H9 (cell line): ENCODE results near the gene LAMC2. TPM values are rescaled to one million over a fixed set of nuclear protein-coding genes. Genes with fewer than 3 reads are reported as not detected.

Experiments used
- DNase-seq: peaks from one replicate; pipeline ENCODE4 v3.0.0-alpha.2; 2017
- H2AFZ ChIP-seq: one replicate; pipeline ENCODE4 v1.6.1; 2013; ENCODE audit warnings: mild to moderate bottlenecking, low read length, control low read depth, moderate library complexity
- H2AK5ac ChIP-seq: 2 replicates; pipeline ENCODE4 v1.6.1; 2013; ENCODE audit warnings: low read length, control low read depth, mixed read lengths; ENCODE audit not compliant: insufficient read length
- H2BK120ac ChIP-seq: one replicate; pipeline ENCODE4 v1.6.1; 2013; ENCODE audit warnings: low read depth, mild to moderate bottlenecking, low read length, control low read depth, inconsistent platforms; ENCODE audit not compliant: poor library complexity, severe bottlenecking
- H2BK12ac ChIP-seq: 2 replicates; pipeline ENCODE4 v1.6.1; 2013; ENCODE audit warnings: low read length, control low read depth, mixed read lengths, low read depth; ENCODE audit not compliant: insufficient read length
- H2BK15ac ChIP-seq: 2 replicates; pipeline ENCODE4 v1.6.1; 2013; ENCODE audit warnings: low read depth, low read length, control low read depth
- H2BK20ac ChIP-seq: one replicate; pipeline ENCODE4 v1.6.1; 2013; ENCODE audit warnings: low read depth, mild to moderate bottlenecking, low read length, control low read depth, inconsistent platforms; ENCODE audit not compliant: poor library complexity, severe bottlenecking
- H2BK5ac ChIP-seq: 2 replicates; pipeline ENCODE4 v1.6.1; 2013; ENCODE audit warnings: low read length, control low read depth, mixed read lengths; ENCODE audit not compliant: insufficient read length
- H3K14ac ChIP-seq: 2 replicates; pipeline ENCODE4 v1.6.1; 2013; ENCODE audit warnings: low read length, control low read depth; ENCODE audit not compliant: insufficient read depth
- H3K18ac ChIP-seq: 2 replicates; pipeline ENCODE4 v1.6.1; 2013; ENCODE audit warnings: low read depth, mild to moderate bottlenecking, mixed read lengths, low read length, control low read depth; ENCODE audit not compliant: insufficient read length
- H3K23ac ChIP-seq: 2 replicates; pipeline ENCODE4 v1.6.1; 2013; ENCODE audit warnings: low read length, control low read depth, mixed read lengths, low read depth; ENCODE audit not compliant: insufficient read length
- H3K23me2 ChIP-seq: 2 replicates; pipeline ENCODE4 v1.6.1; 2013; ENCODE audit warnings: low read depth, mild to moderate bottlenecking, mixed read lengths, low read length, control low read depth; ENCODE audit not compliant: insufficient read length, poor library complexity, severe bottlenecking
- H3K27ac ChIP-seq: 2 replicates; pipeline ENCODE4 v1.5.1; 2013; ENCODE audit warnings: low read length, control low read depth, mixed read lengths, low read depth; ENCODE audit not compliant: insufficient read length
- H3K27me3 ChIP-seq: 2 replicates; pipeline ENCODE4 v1.6.1; 2013; ENCODE audit warnings: low read length, control low read depth, inconsistent platforms; ENCODE audit not compliant: insufficient read depth
- H3K4ac ChIP-seq: 2 replicates; pipeline ENCODE4 v1.6.1; 2013; ENCODE audit warnings: low read depth, mild to moderate bottlenecking, control low read depth, inconsistent platforms, low read length, moderate library complexity
- H3K4me1 ChIP-seq: 2 replicates; pipeline ENCODE4 v1.6.1; 2013; ENCODE audit warnings: low read length, control low read depth, inconsistent platforms; ENCODE audit not compliant: insufficient read depth
- H3K4me2 ChIP-seq: 2 replicates; pipeline ENCODE4 v1.6.1; 2013; ENCODE audit warnings: low read length, control low read depth, mixed read lengths; ENCODE audit not compliant: insufficient read length, insufficient read depth
- H3K56ac ChIP-seq: 2 replicates; pipeline ENCODE4 v1.6.1; 2013; ENCODE audit warnings: low read depth, mild to moderate bottlenecking, mixed read lengths, low read length, control low read depth; ENCODE audit not compliant: insufficient read length
- H3K79me1 ChIP-seq: 2 replicates; pipeline ENCODE4 v1.6.1; 2013; ENCODE audit warnings: low read depth, mild to moderate bottlenecking, moderate library complexity, low read length, control low read depth, inconsistent platforms; ENCODE audit not compliant: insufficient read depth, poor library complexity, severe bottlenecking
- H3K79me2 ChIP-seq: 2 replicates; pipeline ENCODE4 v1.6.1; 2013; ENCODE audit warnings: low read length, control low read depth, inconsistent platforms; ENCODE audit not compliant: insufficient read depth
- H3K9ac ChIP-seq: 2 replicates; pipeline ENCODE4 v1.6.1; 2013; ENCODE audit warnings: low read length, control low read depth, mixed read lengths; ENCODE audit not compliant: insufficient read length; ENCODE audit errors: extremely low read depth
- H3K9me3 ChIP-seq: one replicate; pipeline ENCODE4 v1.6.1; 2013; ENCODE audit warnings: low read depth, low read length, inconsistent platforms; ENCODE audit not compliant: control insufficient read depth
- H3T11ph ChIP-seq: one replicate; pipeline ENCODE4 v1.6.1; 2013; ENCODE audit warnings: mild to moderate bottlenecking, low read length, control low read depth, inconsistent platforms
- H4K20me1 ChIP-seq: one replicate; pipeline ENCODE4 v1.6.1; 2013; ENCODE audit not compliant: control insufficient read depth, insufficient read length, insufficient read depth
- H4K5ac ChIP-seq: 2 replicates; pipeline ENCODE4 v1.6.1; 2013; ENCODE audit warnings: low read depth, mild to moderate bottlenecking, mixed read lengths, low read length, control low read depth; ENCODE audit not compliant: insufficient read length
- H4K8ac ChIP-seq: replicated peaks from 2 replicates; pipeline ENCODE4 v1.6.1; 2013; ENCODE audit warnings: low read length, control low read depth, mixed read lengths, low read depth; ENCODE audit not compliant: insufficient read length
- H4K91ac ChIP-seq: 2 replicates; pipeline ENCODE4 v1.6.1; 2013; ENCODE audit warnings: low read depth, mild to moderate bottlenecking, moderate library complexity, mixed read lengths, low read length, control low read depth; ENCODE audit not compliant: insufficient read length
- H3K27ac Mint-ChIP-seq, 3 experiments: 2 replicates in 2 of 3; 3 replicates in 1 of 3; pipeline ENCODE4 v1.8.0; 2020 to 2021; ENCODE audit warnings: mixed read lengths in 3 of 3, mild to moderate bottlenecking in 1 of 3, moderate library complexity in 1 of 3
- H3K27me3 Mint-ChIP-seq: 2 replicates; pipeline ENCODE4 v1.8.0; 2021; ENCODE audit warnings: low read depth, mild to moderate bottlenecking, moderate library complexity, mixed read lengths
- H3K36me3 Mint-ChIP-seq, 3 experiments: 2 replicates in 2 of 3; 3 replicates in 1 of 3; pipeline ENCODE4 v1.8.0; 2020 to 2021; ENCODE audit warnings: low read depth in 3 of 3, mixed read lengths in 3 of 3; ENCODE audit not compliant: insufficient read depth in 1 of 3
- H3K4me1 Mint-ChIP-seq, 2 experiments: 2 replicates each; pipeline ENCODE4 v1.8.0; 2020; ENCODE audit warnings: mixed read lengths in 2 of 2
- H3K4me3 Mint-ChIP-seq, 2 experiments: 2 replicates in 1 of 2; 3 replicates in 1 of 2; pipeline ENCODE4 v1.8.0; 2020 to 2021; ENCODE audit warnings: mild to moderate bottlenecking in 2 of 2, mixed read lengths in 2 of 2, moderate library complexity in 1 of 2
- H3K9me3 Mint-ChIP-seq, 2 experiments: 2 replicates in 1 of 2; 3 replicates in 1 of 2; pipeline ENCODE4 v1.8.0; 2020; ENCODE audit warnings: mild to moderate bottlenecking in 2 of 2, mixed read lengths in 2 of 2, moderate library complexity in 1 of 2
- WGBS: extraction: QIAGEN DNeasy Blood & Tissue Kit; methylation state at CpG from one replicate; pipeline ENCODE4 v1.1.7; 2013; ENCODE audit warnings: missing lambda C conversion rate, low lambda C conversion rate, mixed read lengths; ENCODE audit not compliant: insufficient read length; ENCODE audit errors: extremely low coverage; 5-methylcytosine and 5-hydroxymethylcytosine counted together
- total RNA-seq: library from RNA; stranded (reverse); gene quantifications from 2 replicates; pipeline ENCODE4 v1.2.1, GENCODE V29; 2021
- TF ChIP-seq, protein P1 (sequence below): fragments of 200-600 bp; sonication (generic); conservative IDR thresholded peaks from 3 replicates; pipeline ENCODE4 v1.8.0; 2021; ENCODE audit warnings: antibody characterized with exemption, mild to moderate bottlenecking

The LAMC2 gene
- total RNA-seq, 1 experiment from 2014 or later = 7.4 TPM

DNA sequence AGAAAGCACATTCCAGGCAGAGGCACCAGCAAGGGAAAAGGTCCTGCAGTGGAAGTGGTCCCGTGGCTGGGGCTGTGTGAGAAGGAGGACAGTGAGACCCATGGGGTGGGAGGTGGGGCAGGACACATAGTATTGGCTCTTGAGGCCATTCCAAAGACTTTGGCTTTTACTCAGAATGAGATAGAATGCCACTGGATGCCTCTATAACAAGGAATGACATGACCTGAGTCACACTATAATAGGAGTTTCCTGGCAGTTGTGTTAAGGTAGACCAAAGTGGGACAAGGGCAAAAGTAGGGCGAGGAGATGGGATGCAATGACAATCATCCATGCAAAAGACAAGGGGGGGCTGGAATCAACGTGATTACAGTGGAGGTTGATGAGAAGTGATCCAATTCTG lies 24.7 kb upstream of the LAMC2 start:
- no peak overlapping the region for H3K9ac ChIP-seq
- no peak overlapping the region for H2AFZ ChIP-seq
- no peak overlapping the region for H3K56ac ChIP-seq
- no peaks in the 10 kb centered on the region for H3K27me3 Mint-ChIP-seq
- no peak overlapping the region for H3K4me3 Mint-ChIP-seq
- H4K91ac ChIP-seq = no peak overlapping the region
- no peak overlapping the region for H2BK15ac ChIP-seq
- H3K23ac ChIP-seq = no peak overlapping the region
- no peak overlapping the region for H3K14ac ChIP-seq
- no peak overlapping the region for H2BK20ac ChIP-seq
- no peaks in the 10 kb centered on the region for H3K36me3 Mint-ChIP-seq
- H3K4ac ChIP-seq = no peak overlapping the region
- no peak overlapping the region for H4K5ac ChIP-seq
- H3K27ac Mint-ChIP-seq = no peak overlapping the region
- no peaks in the 10 kb centered on the region; the same call in 1 of the 2 replicates for H3K4me1 ChIP-seq
- DNase-seq = no peak
- no peaks in the 10 kb centered on the region for H3K9me3 Mint-ChIP-seq
- H3K4me2 ChIP-seq = no peak overlapping the region
- H3K18ac ChIP-seq = no peak overlapping the region
- H3K4me1 Mint-ChIP-seq = peaks cover 17 to 20% of the 10 kb centered on the region in 2 experiments
- no peaks in the 10 kb centered on the region for H4K20me1 ChIP-seq
- no CpG with 5 or more reads among the region's 3 CpGs for WGBS
- H3K27ac ChIP-seq = no peak overlapping the region
- TF ChIP-seq, protein P1, sequence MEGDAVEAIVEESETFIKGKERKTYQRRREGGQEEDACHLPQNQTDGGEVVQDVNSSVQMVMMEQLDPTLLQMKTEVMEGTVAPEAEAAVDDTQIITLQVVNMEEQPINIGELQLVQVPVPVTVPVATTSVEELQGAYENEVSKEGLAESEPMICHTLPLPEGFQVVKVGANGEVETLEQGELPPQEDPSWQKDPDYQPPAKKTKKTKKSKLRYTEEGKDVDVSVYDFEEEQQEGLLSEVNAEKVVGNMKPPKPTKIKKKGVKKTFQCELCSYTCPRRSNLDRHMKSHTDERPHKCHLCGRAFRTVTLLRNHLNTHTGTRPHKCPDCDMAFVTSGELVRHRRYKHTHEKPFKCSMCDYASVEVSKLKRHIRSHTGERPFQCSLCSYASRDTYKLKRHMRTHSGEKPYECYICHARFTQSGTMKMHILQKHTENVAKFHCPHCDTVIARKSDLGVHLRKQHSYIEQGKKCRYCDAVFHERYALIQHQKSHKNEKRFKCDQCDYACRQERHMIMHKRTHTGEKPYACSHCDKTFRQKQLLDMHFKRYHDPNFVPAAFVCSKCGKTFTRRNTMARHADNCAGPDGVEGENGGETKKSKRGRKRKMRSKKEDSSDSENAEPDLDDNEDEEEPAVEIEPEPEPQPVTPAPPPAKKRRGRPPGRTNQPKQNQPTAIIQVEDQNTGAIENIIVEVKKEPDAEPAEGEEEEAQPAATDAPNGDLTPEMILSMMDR = no peak
- no peaks in the 10 kb centered on the region for H3K79me2 ChIP-seq
- no peak overlapping the region for H3T11ph ChIP-seq
- no peaks in the 10 kb centered on the region for H3K23me2 ChIP-seq
- no peak overlapping the region for H2BK12ac ChIP-seq
- no peak overlapping the region for H2AK5ac ChIP-seq
- no peaks in the 10 kb centered on the region for H3K9me3 ChIP-seq
- no peak overlapping the region for H2BK120ac ChIP-seq
- H4K8ac ChIP-seq = no peak overlapping the region
- H3K27me3 ChIP-seq = no peaks in the 10 kb centered on the region
- no peaks in the 10 kb centered on the region for H3K79me1 ChIP-seq
- no peak overlapping the region for H2BK5ac ChIP-seq
